HG03135 (cell line): ENCODE data around the gene MAPK4.
"Not testable (repeated sequence)": the region's sequence is repeated elsewhere in the genome, so short reads cannot be mapped to it uniquely, and the experiment has no call there.

Source experiments
- ATAC-seq: cut with Tn5 transposase; IDR thresholded peaks from one replicate; pipeline ENCODE4 v1.9.1; 2021; ENCODE audit warnings: mild to moderate bottlenecking, moderate library complexity; ENCODE audit not compliant: unreplicated experiment

MAPK4 gene

GRCh38 chr18:50559752-50560680 lies at the start of gene MAPK4:
MAPK4 (plus strand) TSS chr18:50560087; CDS start chr18:50663959, 103,872 bp downstream.
- no peak for ATAC-seq

- not testable (repeated sequence) for ATAC-seq
Measured at GRCh38 chr18:50517277-50517676, 42.6 kb upstream of the MAPK4 start.

- no peak for ATAC-seq
Measured at GRCh38 chr18:50518787-50519546, 40.9 kb upstream of the MAPK4 start.

- no peak for ATAC-seq
Measured at GRCh38 chr18:50523165-50523564, 36.7 kb upstream of the MAPK4 start.

- ATAC-seq, result no peak
Measured at GRCh38 chr18:50527636-50528307, 32.1 kb upstream of the MAPK4 start.

GRCh38 chr18:50528806-50529205 lies 31.1 kb upstream of the MAPK4 start:
- no peak for ATAC-seq

- not testable (repeated sequence) for ATAC-seq
Measured at GRCh38 chr18:50533822-50534221, 26.1 kb upstream of the MAPK4 start.

- not testable (repeated sequence) for ATAC-seq
Measured at GRCh38 chr18:50544476-50544875, 15.4 kb upstream of the MAPK4 start.

- no peak for ATAC-seq
Measured at GRCh38 chr18:50545936-50546335, 14.0 kb upstream of the MAPK4 start.

GRCh38 chr18:50548160-50548559 lies 11.7 kb upstream of the MAPK4 start:
- ATAC-seq, result no peak

- not testable (repeated sequence) for ATAC-seq
Measured at GRCh38 chr18:50551651-50552050, 8.2 kb upstream of the MAPK4 start.

GRCh38 chr18:50558157-50558556 lies 1.7 kb upstream of the MAPK4 start:
- ATAC-seq, result no peak

- no peak for ATAC-seq
Measured at GRCh38 chr18:50558948-50559751, 737 bp upstream of the MAPK4 start.

GRCh38 chr18:50560681-50561629 lies 1.1 kb downstream of the MAPK4 start:
- no peak for ATAC-seq

- not testable (repeated sequence) for ATAC-seq
Measured at GRCh38 chr18:50562258-50562657, 2.4 kb downstream of the MAPK4 start.

- ATAC-seq, result no peak
Measured at GRCh38 chr18:50562686-50563085, 2.8 kb downstream of the MAPK4 start.

- no peak for ATAC-seq
Measured at GRCh38 chr18:50563376-50563775, 3.5 kb downstream of the MAPK4 start.

- no peak for ATAC-seq
Measured at GRCh38 chr18:50569930-50570329, 10.0 kb downstream of the MAPK4 start.

- no peak for ATAC-seq
Measured at GRCh38 chr18:50571606-50572005, 11.7 kb downstream of the MAPK4 start.
